K562 (cell line): ENCODE results near the gene SEC24A. TPM values are rescaled to one million over a fixed set of nuclear protein-coding genes. Genes with fewer than 3 reads are reported as not detected.
A peak's percentile ranks its signal among the peaks of the same experiment; 100 is the strongest.
"Not testable (repeated sequence)": the region's sequence is repeated elsewhere in the genome, so short reads cannot be mapped to it uniquely, and the experiment has no call there.

Experiments used
- ATAC-seq: fragments of 200-7000 bp; cut with Tn5 transposase; 3 replicates; pipeline ENCODE4 v1.9.1; 2020; ENCODE audit warnings: moderate library complexity
- BruUV-seq: library from RNA; stranded (reverse); fragments of 400-500 nt; replicated peaks from 2 replicates; lab custom pipeline; 2021; lab: Mats Ljungman, UMichigan
- CTCF ChIA-PET: fragments of 300-600 bp; formaldehyde crosslinking; extraction: SDS; loops from one replicate; lab custom pipeline; 2021; ENCODE audit warnings: low intra/inter-chr PET ratio; lab: Yijun Ruan, JAX
- POLR2A ChIA-PET: fragments of 300-600, 350-650 bp; sonication (Branson Sonifier 250); formaldehyde crosslinking; extraction: SDS; loops from one replicate; lab custom pipeline; 2021; ENCODE audit warnings: antibody characterized with exemption, inconsistent platforms; lab: Yijun Ruan, JAX
- DNase-seq, 4 experiments: peaks; one replicate each; pipeline versions ENCODE4 v3.0.0 to v3.0.0-alpha.2; 2011 to 2018; ENCODE audit warnings: low spot score in 3 of 4, mixed read lengths in 3 of 4; ENCODE audit errors: extremely low read depth in 1 of 4
- FAIRE-seq: peaks from 2 replicates; lab custom pipeline; 2011; peaks lifted over from hg19 to GRCh38; lab: Jason Lieb, UNC
- H2AFZ ChIP-seq: 2 replicates; pipeline ENCODE4 v1.6.0; 2011; ENCODE audit warnings: low read depth, low read length, control low read depth, inconsistent platforms
- H3K27ac ChIP-seq: fragments of 200-600 bp; 3 replicates; pipeline ENCODE4 v1.8.0; 2011; ENCODE audit warnings: low read depth, mild to moderate bottlenecking, control low read depth, inconsistent platforms, low read length, moderate library complexity, mixed read lengths; ENCODE audit errors: extremely low read depth
- H3K27me3 ChIP-seq, 2 experiments: fragments of 300-600 bp in 1 of 2; 2 replicates in 1 of 2; 3 replicates in 1 of 2; pipeline versions ENCODE4 v1.6.0 to v1.8.0; 2011; ENCODE audit warnings: inconsistent platforms in 2 of 2, low read length in 2 of 2, mild to moderate bottlenecking in 1 of 2, mixed read lengths in 1 of 2, moderate library complexity in 1 of 2; ENCODE audit not compliant: control insufficient read depth in 2 of 2, insufficient read depth in 2 of 2
- H3K36me3 ChIP-seq: fragments of 300-600 bp; 3 replicates; pipeline ENCODE4 v1.8.0; 2011; ENCODE audit warnings: mild to moderate bottlenecking, low read length, inconsistent platforms; ENCODE audit not compliant: control insufficient read depth, insufficient read depth
- H3K4me1 ChIP-seq, 2 experiments: fragments of 200-600 bp in 1 of 2; replicated peaks in 1 of 2; 2 replicates in 1 of 2; 3 replicates in 1 of 2; pipeline versions ENCODE4 v1.5.1 to v1.8.0; 2011; ENCODE audit warnings: inconsistent platforms in 2 of 2, low read length in 2 of 2, mild to moderate bottlenecking in 1 of 2, mixed read lengths in 1 of 2, moderate library complexity in 1 of 2; ENCODE audit not compliant: control insufficient read depth in 2 of 2, insufficient read depth in 2 of 2
- H3K4me2 ChIP-seq: 2 replicates; pipeline ENCODE4 v1.6.1; 2011; ENCODE audit warnings: low read length, control low read depth, inconsistent platforms, mixed read lengths; ENCODE audit not compliant: insufficient read depth
- H3K4me3 ChIP-seq: fragments of 200-600 bp; sonication (generic), shearing (Covaris generic); 2 replicates; pipeline ENCODE4 v1.5.1; 2016; ENCODE audit warnings: control low read depth, inconsistent platforms
- H3K79me2 ChIP-seq: fragments of 200-600 bp; 3 replicates; pipeline ENCODE4 v1.8.0; 2011; ENCODE audit warnings: low read length, inconsistent platforms; ENCODE audit not compliant: control insufficient read depth, insufficient read depth
- H3K9ac ChIP-seq, 2 experiments: 2 replicates each; pipeline versions ENCODE4 v1.6.0 to v1.6.1; 2011; ENCODE audit warnings: low read depth in 2 of 2, low read length in 2 of 2, control low read depth in 1 of 2, inconsistent platforms in 1 of 2, mild to moderate bottlenecking in 1 of 2, mixed read lengths in 1 of 2; ENCODE audit not compliant: insufficient read depth in 1 of 2
- H3K9me1 ChIP-seq: one replicate; pipeline ENCODE4 v1.6.0; 2011; ENCODE audit warnings: inconsistent platforms, mild to moderate bottlenecking, low read length, moderate library complexity; ENCODE audit not compliant: control insufficient read depth, insufficient read depth
- H3K9me3 ChIP-seq: replicated peaks from 2 replicates; pipeline ENCODE4 v1.5.1; 2011; ENCODE audit warnings: low read depth, low read length, inconsistent platforms; ENCODE audit not compliant: control insufficient read depth, insufficient read depth
- H4K20me1 ChIP-seq: replicated peaks from 2 replicates; pipeline ENCODE4 v1.6.1; 2011; ENCODE audit warnings: low read length, inconsistent platforms, mixed read lengths; ENCODE audit not compliant: control insufficient read depth, insufficient read depth
- C11orf30 ChIP-seq: fragments of 450-650 bp; IDR thresholded peaks from 2 replicates; pipeline ENCODE4 v1.6.1; 2016; ENCODE audit warnings: low read depth, mild to moderate bottlenecking
- GTF2B ChIP-seq: IDR thresholded peaks from 2 replicates; pipeline ENCODE4 v1.6.1; 2011; ENCODE audit not compliant: insufficient read length; ENCODE audit errors: extremely low read depth
- ILK ChIP-seq: fragments of 450-650 bp; IDR thresholded peaks from 2 replicates; pipeline ENCODE4 v1.6.1; 2016; ENCODE audit warnings: missing genetic modification characterization, low read depth, mild to moderate bottlenecking, missing compliant biosample characterization, moderate library complexity, borderline replicate concordance
- MAFG ChIP-seq: fragments of 450-650 bp; conservative IDR thresholded peaks from 2 replicates; pipeline ENCODE4 v1.6.1; 2016; ENCODE audit warnings: missing genetic modification characterization, missing compliant biosample characterization
- PCBP1 ChIP-seq: fragments of 200-400 bp; formaldehyde crosslinking; IDR thresholded peaks from 2 replicates; pipeline ENCODE4 v1.6.1; 2018; ENCODE audit warnings: mild to moderate bottlenecking, low read depth, low read length; ENCODE audit not compliant: poor library complexity, severe bottlenecking
- SIX5 ChIP-seq, 2 experiments: IDR thresholded peaks; 2 replicates each; pipeline ENCODE4 v1.6.1; 2011; ENCODE audit warnings: low read length in 2 of 2, borderline replicate concordance in 1 of 2, low read depth in 1 of 2, mild to moderate bottlenecking in 1 of 2, moderate library complexity in 1 of 2; ENCODE audit not compliant: insufficient read depth in 1 of 2
- YY1 ChIP-seq, 3 experiments: IDR thresholded peaks; 2 replicates each; pipeline ENCODE4 v1.6.1; 2011; ENCODE audit warnings: low read length in 2 of 3, mild to moderate bottlenecking in 2 of 3, moderate library complexity in 2 of 3, borderline replicate concordance in 1 of 3, control low read depth in 1 of 3, low read depth in 1 of 3; ENCODE audit not compliant: insufficient read depth in 3 of 3, insufficient replicate concordance in 2 of 3, control insufficient read depth in 1 of 3, insufficient read length in 1 of 3; ENCODE audit errors: extremely low read depth in 1 of 3
- ZNF134 ChIP-seq: fragments of 250-450 bp; sonication (Bioruptor Pico); conservative IDR thresholded peaks from 2 replicates; pipeline ENCODE4 v1.4.0; 2020
- ZNF511 ChIP-seq: sonication (generic); formaldehyde crosslinking; IDR thresholded peaks from 2 replicates; pipeline ENCODE4 v1.8.0; 2022; ENCODE audit warnings: mild to moderate bottlenecking, missing genetic modification reagents
- ZNF717 ChIP-seq: fragments of 250-450 bp; sonication (Bioruptor Pico); IDR thresholded peaks from 2 replicates; pipeline ENCODE4 v1.5.0; 2021
- ZNF764 ChIP-seq: fragments of 250-450 bp; sonication (Bioruptor Pico); IDR thresholded peaks from 2 replicates; pipeline ENCODE4 v1.4.0; 2020; ENCODE audit warnings: low read depth, mild to moderate bottlenecking, moderate library complexity
- WGBS: fragments of 100-300 bp; shearing (Covaris generic); methylation state at CpG from one replicate; pipeline ENCODE4 v1.1.6; 2016; ENCODE audit warnings: low coverage, mixed read lengths; ENCODE audit not compliant: insufficient coverage; ENCODE audit errors: missing lambda C conversion rate; 5-methylcytosine and 5-hydroxymethylcytosine counted together
- in situ Hi-C: fragments of 300-500 bp; cut with MboI; formaldehyde crosslinking; loops from 4 replicates; pipeline ENCODE4 v1.15.0; 2018; ENCODE audit warnings: inconsistent platforms, mixed read lengths
- intact Hi-C: fragments of 100-400 bp; cut with micrococcal nuclease; formaldehyde crosslinking; loops from 2 replicates; pipeline ENCODE4 v1.14.2; 2022
- polyA plus RNA-seq, 8 experiments: library from polyadenylated mRNA; depleted of rRNA in 4 of 8; stranded (reverse) in 5 of 8; unstranded in 3 of 8; fragments of >200 nt; fragmentation: Nextera tagmentation in 2 of 8; fragmentation: Illumina TruSeq in 1 of 8; extraction: Ambion mirVana in 2 of 8; extraction: Trizol in 1 of 8; gene quantifications; 2 replicates each; pipeline versions ENCODE4 v1.2.1 to v1.2.3, GENCODE V29; 2011 to 2014; ENCODE audit warnings: inconsistent platforms in 1 of 8, missing spikeins in 1 of 8
- total RNA-seq, 7 experiments: library from RNA; depleted of rRNA in 6 of 7; stranded (reverse); fragments of >200 nt in 6 of 7; fragmentation: Illumina TruSeq in 2 of 7; extraction: Trizol in 2 of 7; gene quantifications; 2 replicates each; pipeline versions ENCODE4 v1.2.1 to v1.2.3, GENCODE V29; 2011 to 2021; ENCODE audit warnings: low replicate concordance in 1 of 7

SEC24A gene
- total and polyA plus RNA-seq, 9 of the 15 experiments (the other 6 are each of a cell fraction or from before 2014, with no cell fraction given): 7.9 to 36.5 (median 17.5) TPM

GRCh38 chr5:134690144-134690543 is 41.6 kb downstream of the SEC24A start:
- FAIRE-seq, H3K79me2 ChIP-seq, CTCF ChIA-PET, H3K27ac ChIP-seq, H3K9me3 ChIP-seq, H4K20me1 ChIP-seq, H3K27me3 ChIP-seq, in situ Hi-C loops, DNase-seq, POLR2A ChIA-PET, intact Hi-C loops, BruUV-seq, ATAC-seq, H3K9ac ChIP-seq, H3K9me1 ChIP-seq, H3K4me1 ChIP-seq, H3K4me3 ChIP-seq, H3K4me2 ChIP-seq, H2AFZ ChIP-seq: not testable (repeated sequence)
- peaks cover 83% of the 10 kb centered on the region for H3K36me3 ChIP-seq
- 96% methylated on average over 8 of the region's 8 CpGs for WGBS

- intact Hi-C loops: no loop called here
- no peak for DNase-seq
- no peak overlapping the region for H3K9ac ChIP-seq
- H3K9me1 ChIP-seq: no peaks in the 10 kb centered on the region
- no peak overlapping the region for H3K4me3 ChIP-seq
- ChIA-PET CTCF (no interaction called here), POLR2A (no interaction called here)
- no peaks in the 10 kb centered on the region for H4K20me1 ChIP-seq
- H3K4me2 ChIP-seq: no peak overlapping the region
- no TSS peak for BruUV-seq
- no peaks in the 10 kb centered on the region for H3K9me3 ChIP-seq
- no peaks in the 10 kb centered on the region for H3K79me2 ChIP-seq
- no peaks in the 10 kb centered on the region for H3K27me3 ChIP-seq
- H2AFZ ChIP-seq: no peak overlapping the region
- FAIRE-seq: no peak
- in situ Hi-C loops: no loop called here
- no peak overlapping the region for H3K27ac ChIP-seq
- H3K36me3 ChIP-seq: peaks cover 71% of the 10 kb centered on the region
- no peak for ATAC-seq
- H3K4me1 ChIP-seq: no peaks in the 10 kb centered on the region
- TF ChIP-seq PCBP1 (no peak), YY1 (IDR thresholded peaks at IDR 0.05; ENCODE audit: borderline replicate concordance in 1 of 3, control insufficient read depth in 1 of 3, extremely low read depth in 1 of 3, insufficient read depth in 3 of 3, insufficient read length in 1 of 3, insufficient replicate concordance in 2 of 3, low read depth in 1 of 3, low read length in 2 of 3) (no peak), SIX5 (IDR thresholded peaks at IDR 0.05; ENCODE audit: borderline replicate concordance in 1 of 2, insufficient read depth in 1 of 2, low read depth in 1 of 2, low read length in 2 of 2) (no peak), C11orf30 (peak; percentile 49; the same call in 1 of the 2 replicates), GTF2B (no peak), ZNF764 (CRISPR knock-in tag) (no peak), ZNF511 (CRISPR knock-in tag) (no peak), MAFG (tag) (0 out of 2 replicates have a peak, but pooled peaks have one; percentile 8), ZNF717 (CRISPR knock-in tag) (no peak), ILK (tag) (no peak), ZNF134 (CRISPR knock-in tag) (no peak)
These were observed 44.1 kb downstream of the SEC24A start for GRCh38 chr5:134692722-134693121.
